AG04449 (cell line): ENCODE data around the gene MYO1A.

Experiments
- CTCF ChIA-PET: fragments of 350-600 bp; formaldehyde crosslinking; extraction: SDS; loops from one replicate; lab custom pipeline; 2021; ENCODE audit warnings: antibody characterized with exemption; lab: Yijun Ruan, JAX
- POLR2A ChIA-PET: fragments of 400-600, 350-600 bp; formaldehyde crosslinking; extraction: SDS; loops from one replicate; lab custom pipeline; 2020; ENCODE audit warnings: antibody characterized with exemption, inconsistent platforms; lab: Yijun Ruan, JAX
- DNase-seq: peaks from one replicate; pipeline ENCODE4 v3.0.0-alpha.2; 2010; ENCODE audit warnings: low read depth, low spot score
- H3K4me3 ChIP-seq: 2 replicates; pipeline ENCODE4 v1.5.1; 2011; ENCODE audit warnings: low read depth, mild to moderate bottlenecking, control low read depth, low read length
- TF ChIP-seq, protein P1 (sequence below): IDR thresholded peaks from one replicate; pipeline ENCODE4 v1.5.1; 2011; ENCODE audit warnings: mild to moderate bottlenecking, moderate library complexity, low read length, control low read depth, inconsistent platforms; ENCODE audit not compliant: insufficient read depth; ENCODE audit errors: missing control alignments

The MYO1A gene

DNA sequence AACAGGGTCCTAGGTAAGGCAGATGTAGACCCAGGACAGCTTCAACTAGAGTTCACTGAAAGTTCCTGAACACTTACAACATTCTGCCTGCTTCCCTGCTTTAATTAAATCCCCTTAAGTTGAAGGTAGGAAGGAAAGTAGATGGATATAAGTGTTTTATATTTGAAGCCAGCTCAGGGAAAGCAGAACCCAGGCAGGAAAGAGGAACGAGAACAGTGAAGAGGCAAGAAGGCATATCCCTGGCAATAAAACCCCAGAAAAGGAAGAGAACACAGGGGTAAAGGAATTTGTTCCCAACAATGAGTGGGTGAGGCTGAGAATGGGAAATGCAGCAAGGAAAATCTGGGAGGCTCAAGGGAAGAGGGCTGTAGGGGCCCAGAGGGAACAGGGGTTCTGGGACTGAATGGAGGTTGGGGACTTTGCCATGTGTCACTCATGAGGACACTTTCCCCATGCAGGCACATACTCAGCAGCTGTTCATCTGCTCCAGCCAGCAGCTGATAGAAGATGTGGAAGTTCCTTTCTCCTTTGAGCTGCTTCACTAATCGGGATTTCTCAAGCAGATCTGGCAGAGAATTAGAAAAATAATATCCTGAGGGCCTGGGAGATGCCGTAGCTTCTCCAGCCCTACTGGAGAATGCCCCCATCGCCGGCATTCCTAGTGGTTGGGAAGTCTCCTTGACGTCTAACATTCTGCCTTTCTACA, 3.7 kb downstream of the MYO1A start:
- POLR2A ChIA-PET: no interaction called here

DNA sequence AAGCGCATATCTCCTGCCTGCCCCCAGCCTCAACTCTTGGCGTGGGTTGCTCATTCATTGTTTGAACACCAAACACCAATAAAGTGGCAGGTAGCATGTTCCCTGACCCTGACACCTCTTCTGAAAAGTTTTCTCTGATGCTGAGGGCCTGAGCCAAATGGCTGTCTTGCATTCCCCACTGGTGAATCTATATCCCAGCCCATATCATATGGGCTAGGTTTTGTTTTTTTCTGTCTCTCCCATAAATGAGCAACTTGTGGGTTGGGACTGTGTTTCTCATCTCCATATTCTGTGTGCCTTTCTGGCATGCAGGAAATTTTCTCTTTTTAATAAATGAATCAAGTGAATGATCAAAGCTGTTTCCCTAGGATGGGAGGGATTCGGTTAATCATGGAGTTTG, 5.0 kb downstream of the MYO1A start:
- ChIA-PET POLR2A (no interaction called here), CTCF (interaction anchor here (11.0 to 13.2 kb wide), 2 partner anchors 15 to 37 kb away, joined by 92 to 164 read pairs; partner anchors contain the start of gene ZBTB39)
- TF ChIP-seq, protein P1, sequence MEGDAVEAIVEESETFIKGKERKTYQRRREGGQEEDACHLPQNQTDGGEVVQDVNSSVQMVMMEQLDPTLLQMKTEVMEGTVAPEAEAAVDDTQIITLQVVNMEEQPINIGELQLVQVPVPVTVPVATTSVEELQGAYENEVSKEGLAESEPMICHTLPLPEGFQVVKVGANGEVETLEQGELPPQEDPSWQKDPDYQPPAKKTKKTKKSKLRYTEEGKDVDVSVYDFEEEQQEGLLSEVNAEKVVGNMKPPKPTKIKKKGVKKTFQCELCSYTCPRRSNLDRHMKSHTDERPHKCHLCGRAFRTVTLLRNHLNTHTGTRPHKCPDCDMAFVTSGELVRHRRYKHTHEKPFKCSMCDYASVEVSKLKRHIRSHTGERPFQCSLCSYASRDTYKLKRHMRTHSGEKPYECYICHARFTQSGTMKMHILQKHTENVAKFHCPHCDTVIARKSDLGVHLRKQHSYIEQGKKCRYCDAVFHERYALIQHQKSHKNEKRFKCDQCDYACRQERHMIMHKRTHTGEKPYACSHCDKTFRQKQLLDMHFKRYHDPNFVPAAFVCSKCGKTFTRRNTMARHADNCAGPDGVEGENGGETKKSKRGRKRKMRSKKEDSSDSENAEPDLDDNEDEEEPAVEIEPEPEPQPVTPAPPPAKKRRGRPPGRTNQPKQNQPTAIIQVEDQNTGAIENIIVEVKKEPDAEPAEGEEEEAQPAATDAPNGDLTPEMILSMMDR: no peak
- no peak for DNase-seq
- no peak overlapping the region for H3K4me3 ChIP-seq

More for the DNA sequence above, 3.7 kb downstream of the MYO1A start:
- no peak overlapping the region for H3K4me3 ChIP-seq
- no peak for DNase-seq
- CTCF ChIA-PET: interaction anchor here (1.0 to 13.2 kb wide), 3 partner anchors 14 to 288 kb away, joined by 4 to 164 read pairs (median 92); partner anchors contain the start of gene ZBTB39
- TF ChIP-seq, protein P1: no peak

DNA sequence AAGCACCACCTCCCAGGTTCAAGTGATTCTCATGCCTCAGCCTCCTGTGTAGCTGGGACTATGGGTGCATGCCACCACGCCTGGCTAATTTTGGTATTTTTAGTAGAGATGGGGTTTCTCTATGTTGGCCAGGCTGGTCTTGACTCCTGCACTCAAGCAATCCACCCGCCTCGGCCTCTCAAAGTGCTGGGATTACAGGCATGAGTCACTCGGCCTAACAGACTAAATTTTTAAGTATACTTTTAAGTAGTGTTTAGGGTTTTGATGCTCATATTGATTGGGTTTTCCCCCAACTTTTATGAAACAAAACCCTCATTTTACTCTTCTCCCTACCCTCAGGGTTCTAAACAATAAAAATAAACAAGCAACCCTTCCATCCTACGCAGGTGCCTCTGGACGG, 5.5 kb downstream of the MYO1A start:
- H3K4me3 ChIP-seq: no peak overlapping the region
- TF ChIP-seq, protein P1: no peak
- POLR2A ChIA-PET: no interaction called here
- DNase-seq: no peak
- CTCF ChIA-PET: interaction anchor here (1.4 to 13.2 kb wide), 3 partner anchors 16 to 43 kb away, joined by 4 to 164 read pairs (median 92); partner anchors contain the start of gene ZBTB39

DNA sequence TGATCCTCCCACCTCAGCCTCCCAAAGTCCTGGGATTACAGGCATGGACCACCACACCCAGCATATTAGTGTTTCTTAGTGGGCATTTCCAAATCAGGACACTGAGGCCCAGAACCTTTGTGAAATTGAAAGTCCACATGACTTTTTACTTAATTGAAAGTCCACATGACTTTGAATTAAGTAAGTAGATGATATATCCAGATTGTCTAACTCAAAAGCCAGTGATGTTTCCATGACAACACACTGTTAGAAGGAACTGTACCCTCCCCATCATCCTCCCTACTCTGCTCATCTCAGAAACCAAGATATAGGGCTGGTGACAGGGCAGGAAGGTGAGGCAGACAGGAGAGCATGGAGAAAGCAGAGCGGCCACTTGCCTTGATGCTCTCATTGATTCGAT, 7.2 kb downstream of the MYO1A start:
- TF ChIP-seq, protein P1: no peak
- CTCF ChIA-PET: interaction anchor here (1.1 to 13.2 kb wide), 2 partner anchors 10 to 17 kb away, joined by 3 to 164 read pairs; no protein-coding TSS in a partner anchor
- POLR2A ChIA-PET: no interaction called here
- no peak for DNase-seq
- no peak overlapping the region for H3K4me3 ChIP-seq

DNA sequence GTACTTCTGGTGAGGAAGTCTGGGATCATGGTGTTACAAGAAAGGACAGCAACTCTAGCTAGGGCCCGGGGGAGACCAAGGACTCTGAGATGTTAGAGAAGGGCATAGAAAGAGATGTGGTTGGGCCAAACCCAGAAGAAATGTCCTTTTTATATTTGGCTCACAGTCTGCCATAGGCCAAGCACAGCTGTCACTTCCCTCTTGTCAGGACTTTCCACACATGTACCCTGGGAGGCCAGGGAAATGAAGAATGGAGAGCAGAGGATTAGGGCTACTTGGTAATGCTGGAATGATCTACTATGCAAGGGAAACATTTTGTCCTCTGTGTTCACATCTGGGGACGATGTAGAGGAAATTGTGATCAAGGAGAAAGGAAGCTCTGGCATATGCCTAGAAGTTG, 9.2 kb downstream of the MYO1A start:
- no peak for DNase-seq
- no peak overlapping the region for H3K4me3 ChIP-seq
- POLR2A ChIA-PET: no interaction called here
- CTCF ChIA-PET: interaction anchor here (0.8 to 13.2 kb wide), 7 partner anchors 9 to 39 kb away, joined by 3 to 164 read pairs (median 3); partner anchors contain the start of genes MYO1A and ZBTB39
- TF ChIP-seq, protein P1: no peak

DNA sequence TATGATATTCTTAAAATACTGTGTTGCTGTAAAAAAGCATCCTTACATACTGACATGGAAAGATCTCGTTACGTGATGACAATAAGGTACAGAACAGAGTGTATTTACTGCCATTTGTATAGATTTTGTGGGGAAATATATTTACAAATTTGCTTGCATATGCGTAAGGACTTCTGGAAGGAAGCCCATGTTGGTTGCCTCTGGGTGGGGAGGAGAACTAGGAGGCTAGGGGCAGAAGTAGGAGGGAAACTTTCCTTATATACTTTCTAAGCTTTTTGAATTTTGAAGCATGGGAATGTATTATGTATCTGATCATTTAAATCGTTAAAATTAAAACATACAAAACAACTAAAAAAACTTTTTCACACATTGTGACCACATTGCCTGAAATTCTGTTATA, 9.7 kb downstream of the MYO1A start:
- H3K4me3 ChIP-seq: no peak overlapping the region
- ChIA-PET CTCF (interaction anchor here (0.8 to 13.2 kb wide), 5 partner anchors 10 to 38 kb away, joined by 3 to 164 read pairs (median 4); partner anchors contain the start of genes MYO1A and ZBTB39), POLR2A (no interaction called here)
- DNase-seq: no peak
- TF ChIP-seq, protein P1: no peak
